Measurements from ENCODE around the gene TNS1.

Gene TNS1

DNA sequence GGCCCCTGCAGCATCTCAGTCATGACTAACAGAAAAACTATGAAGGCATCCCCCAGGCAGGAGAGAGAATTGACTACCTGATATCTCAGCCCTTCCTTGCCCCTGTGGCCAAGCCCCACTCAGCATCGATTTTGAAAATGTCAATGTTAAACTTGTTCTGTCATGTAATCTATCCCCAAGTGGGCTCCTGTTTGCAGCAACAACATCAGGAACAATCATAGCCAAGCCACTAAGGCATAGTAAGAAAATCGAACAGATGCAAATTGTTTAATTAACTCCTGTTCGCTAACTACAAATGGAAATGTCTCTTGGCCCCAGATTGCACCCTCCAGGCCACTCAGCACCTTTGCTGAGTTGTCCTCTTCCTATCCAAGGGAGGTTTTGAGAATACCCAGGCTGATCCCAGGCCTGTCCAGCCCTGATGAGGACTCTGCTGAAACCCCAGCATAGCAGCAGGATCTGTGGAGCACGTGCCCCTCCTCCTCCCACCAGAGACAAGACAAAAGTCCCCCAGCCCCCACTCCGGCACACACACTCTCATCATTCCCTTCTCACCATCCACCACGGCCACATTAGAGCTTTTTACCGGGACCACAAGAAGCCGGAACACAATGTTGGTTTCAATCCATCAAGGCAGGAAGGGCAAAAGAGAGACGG is 150.1 kb downstream of the TNS1 start:
- Mint-ChIP-seq H3K27me3 (ENCODE audit: low read depth) (no peaks in the 10 kb centered on the region), H3K4me1 (ENCODE audit: low read depth) (no peaks in the 10 kb centered on the region)
- DNase-seq (ENCODE audit: low spot score): no peak

DNA sequence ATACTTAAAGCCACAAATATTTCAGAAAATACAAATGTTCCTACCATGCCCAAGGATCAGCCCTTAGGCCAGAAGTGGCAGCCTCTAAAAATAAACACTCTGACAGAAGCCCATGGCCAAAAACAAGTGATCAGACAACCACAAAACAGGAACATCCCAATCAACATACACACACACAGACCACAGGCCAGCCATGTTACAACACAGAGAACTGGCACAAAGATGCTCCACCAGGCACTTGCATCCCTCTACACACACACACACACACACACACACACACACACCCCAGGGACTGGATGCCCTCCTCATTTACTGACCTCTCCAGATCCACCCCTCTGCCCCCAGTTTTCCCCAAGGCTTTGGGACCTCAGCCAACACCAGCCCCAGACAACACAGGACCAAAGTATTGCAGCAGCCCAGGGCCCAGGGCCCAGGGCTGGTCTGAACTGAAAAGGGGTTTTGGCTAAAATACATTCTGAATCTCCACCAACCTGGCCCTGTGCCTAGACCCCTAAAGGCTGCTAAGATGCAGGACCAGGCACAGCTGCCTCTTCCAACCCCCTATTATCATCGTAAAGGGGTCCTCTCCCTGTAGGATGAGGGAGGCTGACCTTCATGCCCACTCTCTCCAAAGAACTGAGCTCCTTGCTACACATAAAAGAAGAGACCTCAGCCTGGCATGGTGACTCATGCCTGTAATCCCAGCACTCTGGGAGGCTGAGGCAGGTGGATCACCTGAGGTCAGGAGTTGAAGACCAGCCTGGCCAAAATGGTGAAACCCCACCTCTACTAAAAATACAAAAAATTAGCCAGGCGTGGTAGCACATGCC is 151.4 kb downstream of the TNS1 start:
- no peak for DNase-seq (ENCODE audit: low spot score)
- H3K27me3 Mint-ChIP-seq (ENCODE audit: low read depth): no peaks in the 10 kb centered on the region
- no peak overlapping the region for H3K4me3 Mint-ChIP-seq
- no peaks in the 10 kb centered on the region for H3K4me1 Mint-ChIP-seq (ENCODE audit: low read depth)
- H3K27ac Mint-ChIP-seq: no peak overlapping the region
- no peaks in the 10 kb centered on the region for H3K36me3 Mint-ChIP-seq (ENCODE audit: low read depth)
- H3K9me3 Mint-ChIP-seq: no peaks in the 10 kb centered on the region

More for the DNA sequence above, 150.1 kb downstream of the TNS1 start:
- Mint-ChIP-seq H3K4me3 (no peak overlapping the region), H3K36me3 (ENCODE audit: low read depth) (no peaks in the 10 kb centered on the region), H3K9me3 (no peaks in the 10 kb centered on the region), H3K27ac (no peak overlapping the region)

DNA sequence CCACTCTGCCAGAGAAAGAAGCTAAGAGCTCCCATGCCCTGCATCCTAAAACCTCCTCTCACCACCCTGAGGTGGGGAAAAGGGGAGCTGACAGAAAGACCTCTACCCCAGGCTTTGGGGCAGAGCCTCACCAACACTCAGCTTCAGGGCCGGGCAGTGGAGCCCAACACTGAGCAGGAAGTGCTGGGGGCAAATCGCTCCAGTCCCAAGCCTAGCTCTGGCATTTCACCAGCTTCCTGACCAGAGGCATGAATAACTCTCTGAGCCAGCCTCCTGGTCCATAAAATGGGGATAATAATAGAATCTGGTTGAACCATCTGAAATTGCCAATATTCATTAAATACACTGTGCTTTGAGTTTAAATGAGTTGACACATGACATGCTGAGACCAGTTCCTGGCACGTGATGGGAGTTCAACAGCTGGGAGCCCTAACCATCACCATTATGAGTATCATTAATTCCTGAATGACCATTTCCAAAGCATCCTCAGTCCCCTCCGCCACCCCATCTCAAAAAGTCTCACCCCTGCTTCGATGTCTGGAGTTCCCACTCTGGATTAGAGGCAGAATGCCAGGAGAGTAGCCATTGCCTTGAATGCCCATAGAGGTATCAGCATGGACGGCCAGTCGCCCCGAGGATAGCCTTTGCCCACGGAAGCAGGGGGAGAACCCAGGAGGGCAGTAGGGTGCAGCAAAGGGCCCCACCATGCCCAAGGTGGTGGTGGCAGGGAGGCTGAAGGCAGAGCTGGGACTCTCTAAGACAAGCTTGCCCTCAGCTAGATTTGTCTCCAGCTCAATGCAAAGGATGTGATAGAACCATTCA is 153.4 kb downstream of the TNS1 start:
- no peaks in the 10 kb centered on the region for H3K27me3 Mint-ChIP-seq (ENCODE audit: low read depth)

DNA sequence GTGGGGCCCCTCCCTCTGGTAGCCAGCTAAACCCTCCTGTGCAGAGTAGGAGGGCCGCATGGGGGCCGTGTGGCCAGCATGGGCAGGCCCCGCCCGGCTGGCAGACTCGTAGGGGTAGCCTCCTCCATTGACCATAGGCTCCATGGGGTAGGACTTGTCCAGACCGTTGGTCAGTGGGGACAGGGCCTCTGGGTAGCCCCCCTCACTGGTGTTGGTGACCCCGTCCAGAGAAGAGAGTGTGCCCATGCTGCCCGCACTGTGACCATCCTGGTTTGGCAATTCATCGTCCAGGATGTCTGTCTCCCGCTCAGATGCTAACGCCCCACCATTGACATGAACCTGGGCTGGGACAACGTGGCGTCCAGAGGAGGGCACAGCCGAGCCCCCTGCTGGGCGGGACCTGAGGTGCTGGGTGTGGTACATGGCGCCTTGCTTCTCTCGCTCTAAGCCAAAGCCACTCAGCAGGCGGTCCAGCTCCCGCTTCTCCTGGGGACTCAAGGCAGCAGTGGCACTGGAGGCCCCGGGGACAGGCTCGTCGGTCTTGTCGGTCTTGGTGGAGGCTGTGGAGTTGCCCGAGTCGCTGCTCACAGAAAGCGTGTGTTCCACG is 154.3 kb downstream of the TNS1 start:
- H3K4me3 Mint-ChIP-seq: no peak overlapping the region
- no peak for DNase-seq (ENCODE audit: low spot score)
- no peaks in the 10 kb centered on the region for H3K27me3 Mint-ChIP-seq (ENCODE audit: low read depth)
- no peaks in the 10 kb centered on the region for H3K9me3 Mint-ChIP-seq
- no peaks in the 10 kb centered on the region for H3K4me1 Mint-ChIP-seq (ENCODE audit: low read depth)
- no peaks in the 10 kb centered on the region for H3K36me3 Mint-ChIP-seq (ENCODE audit: low read depth)
- H3K27ac Mint-ChIP-seq: no peak overlapping the region

More for the DNA sequence above, 153.4 kb downstream of the TNS1 start:
- no peak for DNase-seq (ENCODE audit: low spot score)
- no peak overlapping the region for H3K4me3 Mint-ChIP-seq
- no peaks in the 10 kb centered on the region for H3K36me3 Mint-ChIP-seq (ENCODE audit: low read depth)
- H3K9me3 Mint-ChIP-seq: no peaks in the 10 kb centered on the region
- no peaks in the 10 kb centered on the region for H3K4me1 Mint-ChIP-seq (ENCODE audit: low read depth)
- no peak overlapping the region for H3K27ac Mint-ChIP-seq

DNA sequence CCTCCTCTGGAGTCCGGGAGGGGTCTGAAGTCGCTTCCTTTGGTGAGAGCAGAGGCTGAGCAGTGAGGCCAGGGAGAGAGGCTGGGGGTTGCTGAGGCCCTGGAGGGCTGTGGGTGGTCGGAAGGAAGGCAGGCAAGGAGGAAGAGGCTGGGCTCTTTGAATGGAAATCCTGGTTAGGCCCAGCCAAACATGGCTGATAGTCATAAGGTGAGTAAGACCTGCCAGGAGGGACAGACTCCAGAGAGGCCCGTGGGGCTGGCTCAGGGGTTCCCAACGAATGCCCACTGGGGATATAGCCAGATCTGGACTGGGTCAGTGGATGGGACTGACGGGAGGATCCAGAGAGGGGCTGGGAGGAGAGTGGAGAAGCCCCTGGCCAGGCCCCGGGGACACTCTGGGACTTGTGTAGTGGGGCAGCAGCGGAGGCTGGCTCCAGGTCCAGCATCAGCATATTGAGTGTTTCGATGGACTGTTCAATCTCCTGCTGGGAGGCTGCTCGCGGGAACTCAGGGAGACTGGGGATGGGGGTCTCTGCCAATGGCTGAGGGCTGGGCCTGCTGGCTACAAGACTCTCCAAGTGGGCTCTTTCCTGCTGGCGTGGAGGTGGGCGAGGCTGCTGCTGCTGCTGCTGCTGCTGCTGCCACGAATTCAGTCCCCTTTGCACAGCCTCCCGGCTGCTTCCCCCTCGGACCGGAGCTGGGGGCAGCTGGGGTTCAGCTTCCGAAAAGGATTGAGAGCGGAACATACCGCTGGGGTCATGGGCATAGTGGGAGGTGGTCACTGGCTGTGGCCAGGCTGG is 155.0 kb downstream of the TNS1 start:
- Mint-ChIP-seq H3K36me3 (ENCODE audit: low read depth) (no peaks in the 10 kb centered on the region), H3K4me3 (no peak overlapping the region), H3K27ac (no peak overlapping the region), H3K4me1 (ENCODE audit: low read depth) (no peaks in the 10 kb centered on the region), H3K9me3 (no peaks in the 10 kb centered on the region), H3K27me3 (ENCODE audit: low read depth) (no peaks in the 10 kb centered on the region)
- no peak for DNase-seq (ENCODE audit: low spot score)

DNA sequence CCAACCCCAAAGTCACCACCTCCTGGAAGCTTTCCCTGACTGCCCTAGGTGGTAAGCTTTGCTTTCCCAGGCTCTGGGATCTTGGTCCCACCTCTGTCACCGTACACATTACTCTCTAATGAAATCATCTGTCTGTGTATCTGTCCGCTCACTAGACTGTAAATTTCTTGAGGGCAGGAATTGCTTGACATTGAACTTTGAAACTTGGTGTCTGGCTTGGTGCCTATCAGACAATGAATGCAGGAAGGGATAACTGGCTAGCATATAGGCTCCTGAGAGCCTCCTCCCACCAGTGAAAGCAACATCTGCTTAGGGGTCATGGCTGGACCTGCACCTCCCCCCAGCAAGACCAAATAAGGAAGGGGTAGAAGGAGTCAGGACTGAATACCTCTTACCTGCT is 155.7 kb downstream of the TNS1 start:
- no peak overlapping the region for H3K4me3 Mint-ChIP-seq
- H3K27ac Mint-ChIP-seq: no peak overlapping the region
- no peaks in the 10 kb centered on the region for H3K36me3 Mint-ChIP-seq (ENCODE audit: low read depth)
- H3K9me3 Mint-ChIP-seq: no peaks in the 10 kb centered on the region
- no peaks in the 10 kb centered on the region for H3K4me1 Mint-ChIP-seq (ENCODE audit: low read depth)
- no peaks in the 10 kb centered on the region for H3K27me3 Mint-ChIP-seq (ENCODE audit: low read depth)
- no peak for DNase-seq (ENCODE audit: low spot score)

DNA sequence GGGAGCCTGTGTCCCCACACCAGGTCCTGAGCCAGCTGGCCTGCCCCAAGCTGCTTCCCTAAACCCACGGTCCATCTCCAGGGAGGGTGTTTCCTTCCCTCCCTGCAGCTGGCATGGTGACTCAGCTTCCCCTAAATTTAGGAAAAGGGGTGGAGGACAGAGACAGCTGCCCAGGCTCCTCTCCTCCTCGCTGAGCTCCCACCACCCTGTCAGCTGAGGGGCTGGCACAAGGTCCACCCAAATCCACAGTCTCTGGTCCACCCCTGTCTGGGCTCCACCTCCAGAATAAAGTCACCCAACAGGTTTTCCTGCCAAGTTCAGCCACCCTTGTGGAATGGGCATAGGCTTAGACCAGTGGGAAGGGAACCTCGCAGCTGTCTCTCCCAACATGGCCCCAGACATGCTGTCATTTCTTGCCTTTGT is 156.5 kb downstream of the TNS1 start:
- Mint-ChIP-seq H3K36me3 (ENCODE audit: low read depth) (no peaks in the 10 kb centered on the region), H3K4me3 (no peak overlapping the region), H3K27me3 (ENCODE audit: low read depth) (no peaks in the 10 kb centered on the region), H3K27ac (no peak overlapping the region), H3K4me1 (ENCODE audit: low read depth) (no peaks in the 10 kb centered on the region), H3K9me3 (no peaks in the 10 kb centered on the region)
- no peak for DNase-seq (ENCODE audit: low spot score)

DNA sequence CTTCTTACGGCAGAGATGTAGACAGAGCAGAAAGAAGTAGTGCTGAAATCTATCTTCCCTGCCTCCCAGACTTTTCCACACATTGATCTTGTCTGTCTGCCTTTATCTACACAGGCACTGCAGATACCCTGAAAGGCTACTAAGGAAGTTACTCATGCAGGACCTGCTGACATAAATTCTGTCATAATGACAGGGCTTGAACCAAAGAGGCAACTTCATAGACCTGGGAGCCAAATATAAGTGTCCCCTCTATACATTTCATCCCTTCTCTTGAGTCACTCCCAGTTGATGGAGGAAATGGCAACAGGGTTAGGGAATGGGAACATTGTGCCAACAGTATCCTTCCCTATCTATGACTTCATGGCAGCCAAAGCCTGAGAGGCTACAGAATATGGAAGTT is 157.5 kb downstream of the TNS1 start:
- no peak for DNase-seq (ENCODE audit: low spot score)
- Mint-ChIP-seq H3K27me3 (ENCODE audit: low read depth) (no peaks in the 10 kb centered on the region), H3K9me3 (no peaks in the 10 kb centered on the region), H3K4me1 (ENCODE audit: low read depth) (no peaks in the 10 kb centered on the region), H3K27ac (no peak overlapping the region), H3K4me3 (no peak overlapping the region), H3K36me3 (ENCODE audit: low read depth) (no peaks in the 10 kb centered on the region)

DNA sequence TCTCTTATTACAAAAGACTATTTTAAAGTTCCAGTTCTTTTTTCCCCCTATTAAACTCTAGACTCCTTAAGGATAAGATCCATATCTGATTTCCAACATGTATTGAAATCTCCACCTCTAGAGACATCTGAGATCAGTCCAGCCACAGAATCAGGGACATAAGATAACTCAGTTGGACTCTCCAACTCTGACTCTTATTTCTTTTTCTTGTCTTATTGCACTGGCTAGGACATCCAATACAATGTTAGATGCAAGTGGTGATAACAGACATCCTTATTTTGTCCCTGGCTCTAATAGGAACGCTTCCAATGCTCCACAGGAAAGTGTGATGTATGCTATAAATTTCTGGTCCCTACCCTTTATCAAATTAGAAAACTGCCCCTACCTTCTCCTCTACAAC is 158.1 kb downstream of the TNS1 start:
- Mint-ChIP-seq H3K4me3 (no peak overlapping the region), H3K27me3 (ENCODE audit: low read depth) (no peaks in the 10 kb centered on the region), H3K4me1 (ENCODE audit: low read depth) (no peaks in the 10 kb centered on the region), H3K27ac (no peak overlapping the region), H3K9me3 (no peaks in the 10 kb centered on the region), H3K36me3 (ENCODE audit: low read depth) (no peaks in the 10 kb centered on the region)
- DNase-seq (ENCODE audit: low spot score): no peak

DNA sequence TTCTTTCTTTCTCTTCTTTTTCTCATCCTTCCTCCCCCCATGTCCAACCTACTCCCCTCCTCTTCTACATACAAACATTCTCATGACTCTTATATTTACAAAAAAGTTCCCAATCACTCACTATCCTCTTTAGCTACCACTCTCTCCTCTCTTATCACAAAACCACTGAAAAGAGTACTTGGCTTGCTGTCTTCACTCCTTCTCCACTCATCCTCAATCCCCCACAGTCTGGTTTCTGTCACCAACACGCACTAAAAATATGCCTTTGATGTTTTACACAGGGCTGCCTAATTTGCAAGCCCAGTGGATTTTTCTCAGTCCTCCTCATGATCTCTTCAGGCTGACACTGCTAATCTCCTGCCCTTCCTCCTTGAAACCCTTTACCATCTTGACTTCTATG is 159.5 kb downstream of the TNS1 start:
- H3K4me1 Mint-ChIP-seq (ENCODE audit: low read depth): no peaks in the 10 kb centered on the region
- H3K27ac Mint-ChIP-seq: no peak overlapping the region
- no peak for DNase-seq (ENCODE audit: low spot score)
- H3K4me3 Mint-ChIP-seq: no peak overlapping the region
- H3K9me3 Mint-ChIP-seq: no peaks in the 10 kb centered on the region
- H3K36me3 Mint-ChIP-seq (ENCODE audit: low read depth): no peaks in the 10 kb centered on the region
- H3K27me3 Mint-ChIP-seq (ENCODE audit: low read depth): no peaks in the 10 kb centered on the region

DNA sequence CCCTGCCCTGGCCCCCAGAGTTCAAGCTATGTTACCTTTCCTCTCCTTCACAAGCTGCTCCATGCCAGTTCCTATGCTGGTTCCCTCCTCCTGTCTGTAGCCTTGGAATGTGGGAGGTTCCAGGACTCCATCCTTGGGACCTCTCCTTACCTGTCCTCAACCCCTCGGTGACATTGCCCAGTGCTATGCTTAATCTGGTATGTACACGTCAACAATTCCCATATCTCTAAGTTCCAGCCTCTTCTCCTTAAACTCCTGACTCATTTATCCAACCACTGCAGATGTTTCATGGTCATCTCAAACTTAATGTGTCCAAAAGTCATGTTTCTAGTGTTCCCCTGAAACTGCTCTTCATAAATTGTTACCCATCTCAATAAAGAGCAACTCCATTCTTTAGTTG is 160.8 kb downstream of the TNS1 start:
- no peaks in the 10 kb centered on the region for H3K4me1 Mint-ChIP-seq (ENCODE audit: low read depth)
- H3K9me3 Mint-ChIP-seq: no peaks in the 10 kb centered on the region
- H3K36me3 Mint-ChIP-seq (ENCODE audit: low read depth): no peaks in the 10 kb centered on the region
- DNase-seq (ENCODE audit: low spot score): no peak
- H3K27ac Mint-ChIP-seq: no peak overlapping the region
- no peak overlapping the region for H3K4me3 Mint-ChIP-seq
- H3K27me3 Mint-ChIP-seq (ENCODE audit: low read depth): no peaks in the 10 kb centered on the region

DNA sequence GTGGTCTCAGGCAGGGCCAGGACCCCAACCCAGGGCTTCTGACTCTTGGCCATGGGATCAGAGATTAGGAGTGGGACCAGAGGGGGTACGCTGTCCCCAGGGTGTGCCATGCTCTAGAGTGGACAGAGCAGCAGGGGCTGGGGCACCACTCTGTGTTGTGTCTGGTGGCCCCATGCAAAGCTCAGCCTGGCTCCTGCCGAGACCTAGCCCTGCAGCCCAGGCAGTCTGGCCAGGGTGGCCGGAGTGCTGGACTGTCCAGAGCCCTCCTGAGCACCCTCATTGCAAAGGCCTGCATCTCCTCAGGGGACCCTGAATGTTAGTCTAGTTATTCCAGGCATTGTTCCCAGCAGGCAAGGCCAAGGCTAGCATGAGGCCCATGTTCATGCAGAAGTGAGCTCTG is 162.3 kb downstream of the TNS1 start:
- no peaks in the 10 kb centered on the region for H3K36me3 Mint-ChIP-seq (ENCODE audit: low read depth)
- H3K4me1 Mint-ChIP-seq (ENCODE audit: low read depth): no peaks in the 10 kb centered on the region
- no peak overlapping the region for H3K4me3 Mint-ChIP-seq
- no peaks in the 10 kb centered on the region for H3K9me3 Mint-ChIP-seq
- H3K27me3 Mint-ChIP-seq (ENCODE audit: low read depth): no peaks in the 10 kb centered on the region
- H3K27ac Mint-ChIP-seq: no peak overlapping the region
- DNase-seq (ENCODE audit: low spot score): no peak

DNA sequence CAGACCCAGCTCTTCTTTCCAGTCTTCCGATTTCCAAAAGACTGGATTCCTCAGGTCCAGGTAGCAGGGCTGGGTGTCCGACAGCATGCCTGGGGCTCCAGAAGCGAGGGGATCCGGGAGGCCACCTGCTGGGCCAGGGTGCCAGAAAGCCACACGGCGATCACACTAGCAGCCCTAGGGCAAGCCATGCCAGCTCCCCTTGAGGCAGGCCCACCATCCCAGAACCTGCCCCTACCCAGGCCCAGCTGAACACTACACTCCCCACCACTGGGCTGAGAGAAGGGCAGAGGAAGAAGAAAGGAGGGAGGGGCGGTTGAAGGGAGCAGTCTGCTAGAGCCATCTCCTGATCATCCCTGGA is 163.1 kb downstream of the TNS1 start:
- Mint-ChIP-seq H3K4me1 (ENCODE audit: low read depth) (no peaks in the 10 kb centered on the region), H3K27ac (no peak overlapping the region), H3K9me3 (no peaks in the 10 kb centered on the region), H3K36me3 (ENCODE audit: low read depth) (no peaks in the 10 kb centered on the region), H3K4me3 (no peak overlapping the region), H3K27me3 (ENCODE audit: low read depth) (no peaks in the 10 kb centered on the region)
- no peak for DNase-seq (ENCODE audit: low spot score)
